HepG2 (cell line): ENCODE data around the gene ZNHIT1. TPM values are rescaled to one million over a fixed set of nuclear protein-coding genes. Genes with fewer than 3 reads are reported as not detected.

Experiments
- DPF2 ChIP-seq: sonication (generic); formaldehyde crosslinking; IDR thresholded peaks from 2 replicates; pipeline ENCODE4 v1.4.0; 2020; ENCODE audit warnings: mild to moderate bottlenecking, low read depth, missing genetic modification reagents, borderline replicate concordance
- FOXA1 ChIP-seq, 2 experiments: fragments of 450-650 bp in 1 of 2; sonication (generic) in 1 of 2; formaldehyde crosslinking in 1 of 2; IDR thresholded peaks; 2 replicates each; pipeline versions ENCODE4 v1.4.0 to v1.6.1; 2016 to 2020; ENCODE audit warnings: missing genetic modification reagents in 1 of 2
- FOXJ3 ChIP-seq: sonication (generic); formaldehyde crosslinking; IDR thresholded peaks from 2 replicates; pipeline ENCODE4 v1.4.0; 2020; ENCODE audit warnings: missing genetic modification reagents, mild to moderate bottlenecking, borderline replicate concordance
- HHEX ChIP-seq: IDR thresholded peaks from 2 replicates; pipeline ENCODE4 v1.6.1; 2016; ENCODE audit warnings: control low read depth
- HINFP ChIP-seq: sonication (generic); formaldehyde crosslinking; IDR thresholded peaks from 2 replicates; pipeline ENCODE4 v1.4.0; 2020; ENCODE audit warnings: low read depth, mild to moderate bottlenecking, missing genetic modification reagents
- HMGA1 ChIP-seq: sonication (generic); formaldehyde crosslinking; conservative IDR thresholded peaks from 2 replicates; pipeline ENCODE4 v1.4.0; 2020; ENCODE audit warnings: missing genetic modification reagents
- HOXA5 ChIP-seq: sonication (generic); formaldehyde crosslinking; IDR thresholded peaks from 2 replicates; pipeline ENCODE4 v1.4.0; 2020; ENCODE audit warnings: missing genetic modification reagents
- KLF15 ChIP-seq: sonication (generic); formaldehyde crosslinking; IDR thresholded peaks from 2 replicates; pipeline ENCODE4 v1.8.1; 2023; ENCODE audit warnings: borderline replicate concordance, mild to moderate bottlenecking, inconsistent platforms, missing genetic modification reagents, mixed read lengths
- MAX ChIP-seq: IDR thresholded peaks from 2 replicates; pipeline ENCODE4 v1.6.1; 2012; ENCODE audit warnings: inconsistent platforms
- MIER3 ChIP-seq: IDR thresholded peaks from 2 replicates; pipeline ENCODE4 v1.6.1; 2016; ENCODE audit warnings: missing compliant biosample characterization, borderline replicate concordance
- NR2F6 ChIP-seq, 2 experiments: IDR thresholded peaks; 2 replicates each; pipeline ENCODE4 v1.6.1; 2016; ENCODE audit warnings: antibody characterized with exemption in 1 of 2, mild to moderate bottlenecking in 1 of 2
- PCBP1 ChIP-seq: fragments of 200-400 bp; formaldehyde crosslinking; IDR thresholded peaks from 2 replicates; pipeline ENCODE4 v1.6.1; 2017; ENCODE audit warnings: mild to moderate bottlenecking, low read depth, low read length, borderline replicate concordance
- SOX13 ChIP-seq, 3 experiments: fragments of 450-650 bp in 1 of 3; sonication (generic) in 1 of 3; formaldehyde crosslinking in 1 of 3; IDR thresholded peaks in 2 of 3; conservative IDR thresholded peaks in 1 of 3; 2 replicates each; pipeline versions ENCODE4 v1.5.0 to v1.6.1; 2016 to 2020; ENCODE audit warnings: antibody characterized with exemption in 1 of 3, mild to moderate bottlenecking in 1 of 3, missing compliant biosample characterization in 1 of 3, missing genetic modification reagents in 1 of 3, moderate library complexity in 1 of 3
- SP2 ChIP-seq: sonication (generic); formaldehyde crosslinking; IDR thresholded peaks from 2 replicates; pipeline ENCODE4 v1.5.1; 2020; ENCODE audit warnings: mild to moderate bottlenecking, missing genetic modification reagents
- ZBTB26 ChIP-seq: IDR thresholded peaks from 2 replicates; pipeline ENCODE4 v1.6.1; 2016; ENCODE audit warnings: missing compliant biosample characterization, missing genetic modification reagents, borderline replicate concordance
- ZNF101 ChIP-seq: sonication (generic); formaldehyde crosslinking; IDR thresholded peaks from 2 replicates; pipeline ENCODE4 v1.4.0; 2020; ENCODE audit warnings: mild to moderate bottlenecking, low read depth, missing genetic modification reagents, borderline replicate concordance
- ZNF275 ChIP-seq: sonication (generic); formaldehyde crosslinking; IDR thresholded peaks from 2 replicates; pipeline ENCODE4 v1.8.0; 2022; ENCODE audit warnings: missing genetic modification reagents, mild to moderate bottlenecking, inconsistent platforms, borderline replicate concordance
- ZNF44 ChIP-seq: sonication (generic); formaldehyde crosslinking; IDR thresholded peaks from 2 replicates; pipeline ENCODE4 v1.5.1; 2020; ENCODE audit warnings: mild to moderate bottlenecking, missing genetic modification reagents
- ZNF451 ChIP-seq: sonication (generic); formaldehyde crosslinking; IDR thresholded peaks from 2 replicates; pipeline ENCODE4 v1.5.0; 2020; ENCODE audit warnings: mild to moderate bottlenecking, missing genetic modification reagents
- ZNF552 ChIP-seq: sonication (generic); formaldehyde crosslinking; IDR thresholded peaks from 2 replicates; pipeline ENCODE4 v1.9.0; 2022; ENCODE audit warnings: missing genetic modification reagents, mild to moderate bottlenecking, borderline replicate concordance
- polyA plus RNA-seq, 8 experiments: library from polyadenylated mRNA; depleted of rRNA in 3 of 8; stranded (reverse) in 7 of 8; unstranded in 1 of 8; fragments of >200 nt; fragmentation: Illumina TruSeq in 4 of 8; extraction: Trizol in 4 of 8; gene quantifications; 2 replicates each; pipeline versions ENCODE4 v1.2.1 to v1.2.3, GENCODE V29; 2011 to 2016; ENCODE audit warnings: low read depth in 4 of 8, missing spikeins in 1 of 8, mixed read lengths in 1 of 8; ENCODE audit not compliant: insufficient read depth in 1 of 8
- total RNA-seq, 5 experiments: library from RNA; depleted of rRNA; stranded (reverse); fragments of >200 nt; fragmentation: Illumina TruSeq; extraction: Trizol; gene quantifications; 2 replicates each; pipeline ENCODE4 v1.2.3, GENCODE V29; 2016; ENCODE audit warnings: low read depth in 1 of 5
- TF ChIP-seq, protein P1 (sequence below): IDR thresholded peaks from 2 replicates; pipeline ENCODE4 v1.6.1; 2012; ENCODE audit warnings: low read depth, low read length, improper control_type of control experiment

The ZNHIT1 gene
- total and polyA plus RNA-seq, 2 of the 13 experiments (the other 11 are each of a cell fraction or from before 2014, with no cell fraction given): 32.5 to 64.5 TPM

DNA sequence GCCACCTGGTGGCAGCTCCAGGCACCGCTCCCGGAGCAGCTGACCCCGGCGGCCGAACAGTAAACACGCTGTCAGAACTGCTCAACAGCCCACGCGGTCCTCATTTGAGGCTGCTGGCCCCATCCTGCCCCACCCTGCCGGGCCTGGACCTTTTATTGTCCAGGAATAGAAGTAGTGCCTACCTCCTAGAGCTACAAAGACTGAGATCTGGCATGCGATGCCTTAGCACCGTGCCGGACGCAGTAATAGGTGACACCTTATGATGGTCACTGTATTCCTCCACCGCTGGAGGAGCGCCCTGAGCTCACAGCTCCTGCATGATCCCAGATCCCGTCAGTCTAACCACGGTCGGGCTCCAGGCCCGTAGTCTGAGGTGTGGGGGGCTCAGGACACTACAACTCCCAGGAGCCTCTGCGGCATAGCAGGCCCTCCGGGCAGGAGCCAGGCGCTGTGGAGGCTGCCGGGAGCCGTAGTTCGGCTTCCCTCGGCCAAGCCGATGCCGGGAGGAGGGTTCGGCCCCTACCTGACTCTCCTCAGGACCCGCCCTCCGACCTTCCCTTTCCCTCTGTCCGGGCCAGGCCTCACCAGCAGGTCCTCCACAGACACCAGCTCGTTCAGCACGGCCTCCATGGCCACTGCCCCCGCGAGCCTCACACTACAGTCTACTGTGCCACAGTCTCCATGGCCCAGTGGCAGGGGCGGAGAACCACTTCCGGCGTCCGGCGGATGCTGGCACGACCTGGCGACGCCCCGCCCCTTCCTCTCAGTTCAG lies 26.6 kb downstream of the ZNHIT1 start, which contains the start of gene FIS1 (continued):
- no peak for TF ChIP-seq ZBTB26 (CRISPR knock-in tag)
- 0 out of 2 replicates have a peak, but pooled peaks have one; percentile 30 for TF ChIP-seq ZNF451 (CRISPR knock-in tag)
- TF ChIP-seq PCBP1: peak; percentile 84; the same call in 1 of the 2 replicates
- no peak for TF ChIP-seq HMGA1
- TF ChIP-seq ZNF275 (CRISPR knock-in tag): no peak; the same call in none of the 2 replicates
- TF ChIP-seq NR2F6 (IDR thresholded peaks at IDR 0.05): no peak
- TF ChIP-seq NR2F6 (CRISPR knock-in tag; IDR thresholded peaks at IDR 0.05): peak; percentile 39; the same call in 1 of the 2 replicates
- peak; percentile 68 for TF ChIP-seq HOXA5 (CRISPR knock-in tag)
- TF ChIP-seq FOXA1 (IDR thresholded peaks at IDR 0.05): 0 out of 2 replicates have a peak, but pooled peaks have one; percentile 7
- peak; percentile 94 for TF ChIP-seq FOXA1 (CRISPR knock-in tag; IDR thresholded peaks at IDR 0.05)
- 0 out of 2 replicates have a peak, but pooled peaks have one; percentile 33 for TF ChIP-seq ZNF44 (CRISPR knock-in tag)
- TF ChIP-seq ZNF101: no peak
- TF ChIP-seq KLF15 (CRISPR knock-in tag): no peak; the same call in 1 of the 2 replicates
- TF ChIP-seq, protein P1, sequence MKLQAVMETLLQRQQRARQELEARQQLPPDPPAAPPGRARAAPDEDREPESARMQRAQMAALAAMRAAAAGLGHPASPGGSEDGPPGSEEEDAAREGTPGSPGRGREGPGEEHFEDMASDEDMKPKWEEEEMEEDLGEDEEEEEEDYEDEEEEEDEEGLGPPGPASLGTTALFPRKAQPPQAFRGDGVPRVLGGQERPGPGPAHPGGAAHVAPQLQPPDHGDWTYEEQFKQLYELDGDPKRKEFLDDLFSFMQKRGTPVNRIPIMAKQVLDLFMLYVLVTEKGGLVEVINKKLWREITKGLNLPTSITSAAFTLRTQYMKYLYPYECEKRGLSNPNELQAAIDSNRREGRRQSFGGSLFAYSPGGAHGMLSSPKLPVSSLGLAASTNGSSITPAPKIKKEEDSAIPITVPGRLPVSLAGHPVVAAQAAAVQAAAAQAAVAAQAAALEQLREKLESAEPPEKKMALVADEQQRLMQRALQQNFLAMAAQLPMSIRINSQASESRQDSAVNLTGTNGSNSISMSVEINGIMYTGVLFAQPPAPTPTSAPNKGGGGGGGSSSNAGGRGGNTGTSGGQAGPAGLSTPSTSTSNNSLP: no peak
- TF ChIP-seq ZNF552: 0 out of 2 replicates have a peak, but pooled peaks have one; percentile 8
- TF ChIP-seq DPF2 (CRISPR knock-in tag): no peak
- peak; percentile 90 for TF ChIP-seq MAX
- TF ChIP-seq HHEX (CRISPR knock-in tag): no peak
- peak; percentile 97 for TF ChIP-seq HINFP (CRISPR knock-in tag)
- 0 out of 2 replicates have a peak, but pooled peaks have one; percentile 53 for TF ChIP-seq MIER3 (CRISPR knock-in tag)
- peak; percentile 79 for TF ChIP-seq SP2 (CRISPR knock-in tag)
- TF ChIP-seq FOXJ3 (CRISPR knock-in tag): peak; percentile 70; the same call in 1 of the 2 replicates
- TF ChIP-seq SOX13 (IDR thresholded peaks at IDR 0.05): no peak
- peak in 1 of 2 experiments; percentile 52; a peak in 2 of 4 replicates for TF ChIP-seq SOX13 (CRISPR knock-in tag; conservative IDR thresholded peaks at IDR 0.05 in 1 of 2, IDR thresholded peaks at IDR 0.05 in 1 of 2)
